Measurements from ENCODE around the gene RPP21. TPM values are rescaled to one million over a fixed set of nuclear protein-coding genes. Genes with fewer than 3 reads are reported as not detected.

RPP21 gene
- total RNA-seq, 4 donors from 2014 or later: 78.1 to 149 (median 113) TPM

GRCh38 chr6:30378290-30378937 lies 33.5 kb downstream of the RPP21 start:
- Histone ChIP-seq H3K27ac (replicated peaks in 1 of 4) (no peak overlapping the region), H3K27me3 (peaks cover 0 to 35% (median 0%) of the 10 kb centered on the region in 4 donors), H3K36me3 (no peaks in the 10 kb centered on the region), H3K9me3 (no peaks in the 10 kb centered on the region), H3K4me1 (no peaks in the 10 kb centered on the region), H3K4me3 (no peak overlapping the region)
- no peak for DNase-seq (ENCODE audit: extremely low spot score)
- 0% methylated on average over 1 of the region's 1 CpG for WGBS
- intact Hi-C loops (cut with DNase I): no loop called here
- TF ChIP-seq POLR2AphosphoS5 (IDR thresholded peaks at IDR 0.05): no peak
- TF ChIP-seq, protein P1, sequence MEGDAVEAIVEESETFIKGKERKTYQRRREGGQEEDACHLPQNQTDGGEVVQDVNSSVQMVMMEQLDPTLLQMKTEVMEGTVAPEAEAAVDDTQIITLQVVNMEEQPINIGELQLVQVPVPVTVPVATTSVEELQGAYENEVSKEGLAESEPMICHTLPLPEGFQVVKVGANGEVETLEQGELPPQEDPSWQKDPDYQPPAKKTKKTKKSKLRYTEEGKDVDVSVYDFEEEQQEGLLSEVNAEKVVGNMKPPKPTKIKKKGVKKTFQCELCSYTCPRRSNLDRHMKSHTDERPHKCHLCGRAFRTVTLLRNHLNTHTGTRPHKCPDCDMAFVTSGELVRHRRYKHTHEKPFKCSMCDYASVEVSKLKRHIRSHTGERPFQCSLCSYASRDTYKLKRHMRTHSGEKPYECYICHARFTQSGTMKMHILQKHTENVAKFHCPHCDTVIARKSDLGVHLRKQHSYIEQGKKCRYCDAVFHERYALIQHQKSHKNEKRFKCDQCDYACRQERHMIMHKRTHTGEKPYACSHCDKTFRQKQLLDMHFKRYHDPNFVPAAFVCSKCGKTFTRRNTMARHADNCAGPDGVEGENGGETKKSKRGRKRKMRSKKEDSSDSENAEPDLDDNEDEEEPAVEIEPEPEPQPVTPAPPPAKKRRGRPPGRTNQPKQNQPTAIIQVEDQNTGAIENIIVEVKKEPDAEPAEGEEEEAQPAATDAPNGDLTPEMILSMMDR (IDR thresholded peaks at IDR 0.05): no peak
- no peak for TF ChIP-seq POLR2A (IDR thresholded peaks at IDR 0.05; ENCODE audit: low read depth)
- TF ChIP-seq EP300 (IDR thresholded peaks at IDR 0.05): no peak

DNA sequence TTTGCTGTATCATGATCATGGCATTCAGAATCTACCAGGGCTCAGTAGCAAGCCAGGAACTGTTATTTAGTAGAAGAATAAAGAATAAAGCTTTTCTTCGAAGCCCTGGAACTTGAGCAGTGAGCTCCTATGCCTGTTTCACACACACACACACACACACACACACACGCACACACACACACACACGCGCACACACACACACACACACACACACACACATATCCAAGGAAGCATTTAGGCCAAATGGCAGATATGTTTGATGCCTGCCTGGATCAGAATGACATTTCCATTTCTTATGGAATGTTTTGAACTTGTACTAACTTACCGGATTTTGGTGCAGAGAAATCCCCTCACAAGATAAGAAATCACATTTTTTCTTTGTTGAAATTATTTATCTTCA lies 35.5 kb downstream of the RPP21 start:
- no peaks in the 10 kb centered on the region for H3K4me1 ChIP-seq
- H3K9me3 ChIP-seq: no peaks in the 10 kb centered on the region
- 18% methylated on average over 4 of the region's 5 CpGs for WGBS
- H3K4me3 ChIP-seq: no peak overlapping the region
- peaks cover 0 to 55% (median 0%) of the 10 kb centered on the region in 4 donors for H3K27me3 ChIP-seq
- no peaks in the 10 kb centered on the region for H3K36me3 ChIP-seq
- DNase-seq (ENCODE audit: extremely low spot score): no peak
- H3K27ac ChIP-seq (replicated peaks in 1 of 4): no peak overlapping the region
- intact Hi-C loops (cut with DNase I): no loop called here
- TF ChIP-seq POLR2AphosphoS5 (IDR thresholded peaks at IDR 0.05) (no peak), EP300 (IDR thresholded peaks at IDR 0.05) (no peak), POLR2A (IDR thresholded peaks at IDR 0.05; ENCODE audit: low read depth) (no peak)
- TF ChIP-seq, protein P1 (IDR thresholded peaks at IDR 0.05): no peak

- DNase-seq (ENCODE audit: extremely low spot score): no peak
- no peak overlapping the region for H3K4me3 ChIP-seq
- no peaks in the 10 kb centered on the region for H3K4me1 ChIP-seq
- peaks cover 0 to 79% (median 0%) of the 10 kb centered on the region in 4 donors for H3K27me3 ChIP-seq
- H3K36me3 ChIP-seq: no peaks in the 10 kb centered on the region
- TF ChIP-seq, protein P1 (IDR thresholded peaks at IDR 0.05): no peak
- TF ChIP-seq EP300 (IDR thresholded peaks at IDR 0.05) (no peak), POLR2AphosphoS5 (IDR thresholded peaks at IDR 0.05) (no peak), POLR2A (IDR thresholded peaks at IDR 0.05; ENCODE audit: low read depth) (no peak)
- WGBS: 45% methylated on average over 3 of the region's 3 CpGs
- intact Hi-C loops (cut with DNase I): no loop called here
- no peak overlapping the region for H3K27ac ChIP-seq (replicated peaks in 1 of 4)
- no peaks in the 10 kb centered on the region for H3K9me3 ChIP-seq
Observed at GRCh38 chr6:30386166-30386565, 41.2 kb downstream of the RPP21 start.

- Histone ChIP-seq H3K4me1 (no peaks in the 10 kb centered on the region), H3K27ac (replicated peaks in 1 of 4) (no peak overlapping the region), H3K27me3 (peaks cover 0 to 43% (median 0%) of the 10 kb centered on the region in 4 donors), H3K4me3 (no peak overlapping the region), H3K36me3 (no peaks in the 10 kb centered on the region), H3K9me3 (no peaks in the 10 kb centered on the region)
- DNase-seq (ENCODE audit: extremely low spot score): no peak
- intact Hi-C loops (cut with DNase I): no loop called here
- TF ChIP-seq POLR2A (IDR thresholded peaks at IDR 0.05; ENCODE audit: low read depth) (no peak), EP300 (IDR thresholded peaks at IDR 0.05) (no peak), POLR2AphosphoS5 (IDR thresholded peaks at IDR 0.05) (no peak)
- TF ChIP-seq, protein P1 (IDR thresholded peaks at IDR 0.05): no peak
- 68% methylated on average over 3 of the region's 3 CpGs for WGBS
Observed at GRCh38 chr6:30391240-30391639, 46.3 kb downstream of the RPP21 start.

DNA sequence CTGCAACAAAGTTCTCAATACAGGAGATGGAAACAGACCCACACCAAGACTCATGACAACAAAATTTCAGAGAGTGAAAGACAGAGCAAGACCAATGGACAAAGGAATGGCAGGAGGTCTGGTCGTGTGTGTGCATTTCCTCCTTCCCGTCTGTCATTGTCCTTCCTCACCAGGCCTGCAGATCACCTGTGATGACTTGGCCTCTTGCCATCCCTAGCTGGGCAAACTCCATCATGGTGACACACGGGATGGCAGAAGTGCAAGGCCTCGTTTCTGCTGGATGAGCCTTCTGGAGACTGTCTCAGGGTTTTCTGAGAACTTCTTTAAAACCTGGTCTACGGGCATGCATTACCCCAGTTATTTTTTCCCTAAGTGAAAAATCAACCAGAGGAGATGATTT lies 49.2 kb downstream of the RPP21 start:
- peaks cover 0 to 8% (median 4%) of the 10 kb centered on the region in 4 donors for H3K4me1 ChIP-seq
- no peak overlapping the region for H3K4me3 ChIP-seq
- 40% methylated on average over 4 of the region's 5 CpGs for WGBS
- H3K36me3 ChIP-seq: no peaks in the 10 kb centered on the region
- H3K27me3 ChIP-seq: peaks cover 0 to 39% (median 0%) of the 10 kb centered on the region in 4 donors
- no peaks in the 10 kb centered on the region for H3K9me3 ChIP-seq
- intact Hi-C loops (cut with DNase I): no loop called here
- DNase-seq (ENCODE audit: extremely low spot score): no peak
- TF ChIP-seq EP300 (IDR thresholded peaks at IDR 0.05) (no peak), POLR2A (IDR thresholded peaks at IDR 0.05; ENCODE audit: low read depth) (no peak), POLR2AphosphoS5 (IDR thresholded peaks at IDR 0.05) (no peak)
- TF ChIP-seq, protein P1 (IDR thresholded peaks at IDR 0.05): no peak
- H3K27ac ChIP-seq (replicated peaks in 1 of 4): no peak overlapping the region

Measured in esophagus muscularis mucosa (tissue), 4 donors.